GM19193 (cell line): ENCODE data around the gene PSMA2.
A peak's percentile ranks its signal among the peaks of the same experiment; 100 is the strongest.

ENCODE experiments used
- POLR2A ChIP-seq: IDR thresholded peaks from 4 replicates; pipeline ENCODE4 v1.6.1; 2011; ENCODE audit not compliant: insufficient read depth, insufficient read length; ENCODE audit errors: extremely low read depth

PSMA2 gene

DNA sequence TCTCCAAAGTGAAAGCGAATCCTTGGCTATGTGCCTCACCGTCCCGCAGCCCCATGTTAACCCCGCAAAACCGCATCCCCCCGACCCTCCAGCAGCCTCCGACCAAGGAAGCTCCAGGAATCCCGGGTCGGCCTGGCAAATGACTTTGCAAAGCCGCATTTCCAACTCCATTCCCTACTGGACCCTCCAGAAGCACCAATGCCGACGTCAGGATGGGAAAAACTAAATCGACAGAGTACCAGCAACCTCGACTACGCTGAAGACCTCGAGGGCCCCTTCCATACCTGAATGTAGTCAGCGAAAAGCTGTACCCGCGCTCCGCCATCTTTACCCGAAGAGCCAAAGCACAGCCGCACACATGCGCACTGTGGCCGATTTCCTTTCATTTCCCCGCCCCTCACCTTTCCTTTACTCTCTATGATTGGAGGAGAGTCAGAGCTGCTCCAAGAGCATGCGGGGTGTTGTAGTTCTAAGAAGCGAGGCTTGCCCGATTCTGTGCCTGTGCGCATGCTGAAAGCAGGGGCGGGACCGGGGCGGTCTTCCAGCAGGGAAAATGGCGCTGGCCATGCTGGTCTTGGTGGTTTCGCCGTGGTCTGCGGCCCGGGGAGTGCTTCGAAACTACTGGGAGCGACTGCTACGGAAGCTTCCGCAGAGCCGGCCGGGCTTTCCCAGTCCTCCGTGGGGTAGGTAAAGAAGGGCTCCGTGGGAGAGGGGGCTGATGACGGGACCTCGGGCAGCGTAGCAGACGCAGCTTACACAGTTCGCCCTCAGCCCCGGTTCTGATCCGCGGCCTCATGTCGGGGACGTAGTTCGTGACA is at the start of gene PSMA2, which contains the start of gene MRPL32:
Gene PSMA2 (minus strand): TSS at position 341 of the 818 bp plus-strand sequence. CDS start 16 bp downstream, at position 325.
Gene MRPL32 (plus strand): TSS at position 543 of the 818 bp plus-strand sequence. CDS start 11 bp downstream, at position 554.
- TF ChIP-seq POLR2A: peak; percentile 94

DNA sequence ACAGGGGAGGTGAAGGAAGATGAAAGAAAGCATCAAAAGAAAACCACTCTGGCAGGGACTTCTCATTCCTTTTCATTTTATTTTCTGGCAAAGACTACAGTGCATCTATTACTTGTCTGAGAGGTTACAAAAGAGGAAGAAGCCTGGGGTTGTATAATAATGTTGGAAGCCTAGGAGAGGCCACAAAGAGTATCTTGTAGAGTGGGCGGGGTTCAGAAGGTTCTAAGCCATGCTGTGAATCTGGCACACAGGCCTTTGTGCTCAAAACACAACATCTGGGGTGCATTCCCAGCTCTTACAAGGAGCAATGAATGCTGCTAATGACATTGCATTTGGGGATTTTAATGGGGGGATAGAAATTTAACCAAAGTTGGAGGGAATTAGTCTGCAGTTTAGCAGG is 49.6 kb upstream of the PSMA2 start:
- no peak for TF ChIP-seq POLR2A

DNA sequence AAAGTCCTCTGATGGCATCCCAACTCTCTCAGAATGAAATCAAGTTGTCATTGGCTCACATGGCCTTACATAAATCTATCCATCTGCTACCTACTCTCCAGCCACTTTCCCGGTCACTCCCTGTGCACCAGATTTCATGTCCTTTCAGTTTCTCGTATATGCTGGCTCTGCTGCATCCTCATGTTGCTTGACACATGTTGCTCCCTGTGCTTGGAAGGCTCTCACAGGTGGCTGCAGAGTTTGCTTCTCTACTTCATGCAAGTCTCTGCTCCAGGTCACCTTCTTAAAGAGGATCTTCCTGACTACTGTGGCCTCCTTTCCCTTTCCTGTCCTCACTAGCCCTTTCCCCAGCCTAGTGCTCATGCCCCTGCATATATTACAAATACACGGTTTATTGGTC is 48.5 kb upstream of the PSMA2 start:
- TF ChIP-seq POLR2A: no peak

DNA sequence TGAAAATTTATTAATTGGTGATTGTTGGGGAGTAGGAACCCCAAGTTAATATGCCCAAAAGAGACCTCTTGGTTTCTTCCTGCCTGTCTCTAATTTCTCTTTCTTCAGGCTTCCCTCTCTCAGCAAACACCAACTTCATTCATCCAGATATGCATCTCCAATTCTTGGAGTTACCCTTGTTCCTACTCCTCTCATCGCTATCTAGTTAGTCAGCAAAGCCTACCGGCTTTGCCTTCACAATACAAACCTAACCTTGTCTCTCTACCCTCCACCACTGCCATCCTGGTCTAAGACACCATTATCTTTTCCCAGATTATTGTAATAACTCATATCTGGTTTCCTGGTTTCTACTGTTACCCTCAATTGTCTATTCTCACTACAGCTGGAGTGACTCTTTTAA is 48.1 kb upstream of the PSMA2 start:
- TF ChIP-seq POLR2A: no peak

DNA sequence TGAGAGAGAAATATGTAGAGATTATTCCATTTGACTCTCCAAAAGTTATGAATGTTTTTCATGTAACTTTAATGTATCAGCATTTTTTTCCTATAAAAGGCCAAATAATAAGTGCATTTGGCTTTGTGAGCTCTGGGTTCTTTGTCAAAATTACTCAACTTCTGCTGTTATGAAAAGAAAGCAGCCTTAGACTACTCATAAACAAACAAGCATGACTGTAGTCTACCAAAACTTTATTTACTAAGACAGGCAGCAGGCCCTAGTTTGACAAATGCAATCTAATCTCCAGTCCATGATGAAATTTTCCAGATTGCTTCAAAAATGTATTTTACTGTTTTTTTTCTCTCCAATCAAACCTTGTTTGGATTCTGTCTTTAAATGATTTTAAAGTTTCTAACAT is 46.5 kb upstream of the PSMA2 start:
- no peak for TF ChIP-seq POLR2A

DNA sequence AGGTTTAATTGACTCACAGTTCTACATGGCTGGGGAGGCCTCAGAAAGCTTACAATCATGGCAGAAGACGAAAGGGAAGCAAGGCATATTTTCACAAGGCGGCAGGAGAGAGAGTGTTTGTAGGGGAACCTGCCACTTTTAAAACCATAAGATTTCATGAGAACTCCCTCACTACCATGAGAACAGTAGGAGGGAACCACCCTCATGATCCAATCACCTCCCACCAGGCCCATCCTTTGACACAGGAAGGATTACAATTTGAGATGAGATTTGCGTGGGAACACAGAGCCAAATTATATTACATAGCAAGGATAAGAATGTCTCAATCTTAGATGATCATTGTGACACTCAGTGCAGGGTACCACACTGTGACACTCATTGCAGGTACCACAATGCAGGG is 44.4 kb upstream of the PSMA2 start:
- TF ChIP-seq POLR2A: no peak

DNA sequence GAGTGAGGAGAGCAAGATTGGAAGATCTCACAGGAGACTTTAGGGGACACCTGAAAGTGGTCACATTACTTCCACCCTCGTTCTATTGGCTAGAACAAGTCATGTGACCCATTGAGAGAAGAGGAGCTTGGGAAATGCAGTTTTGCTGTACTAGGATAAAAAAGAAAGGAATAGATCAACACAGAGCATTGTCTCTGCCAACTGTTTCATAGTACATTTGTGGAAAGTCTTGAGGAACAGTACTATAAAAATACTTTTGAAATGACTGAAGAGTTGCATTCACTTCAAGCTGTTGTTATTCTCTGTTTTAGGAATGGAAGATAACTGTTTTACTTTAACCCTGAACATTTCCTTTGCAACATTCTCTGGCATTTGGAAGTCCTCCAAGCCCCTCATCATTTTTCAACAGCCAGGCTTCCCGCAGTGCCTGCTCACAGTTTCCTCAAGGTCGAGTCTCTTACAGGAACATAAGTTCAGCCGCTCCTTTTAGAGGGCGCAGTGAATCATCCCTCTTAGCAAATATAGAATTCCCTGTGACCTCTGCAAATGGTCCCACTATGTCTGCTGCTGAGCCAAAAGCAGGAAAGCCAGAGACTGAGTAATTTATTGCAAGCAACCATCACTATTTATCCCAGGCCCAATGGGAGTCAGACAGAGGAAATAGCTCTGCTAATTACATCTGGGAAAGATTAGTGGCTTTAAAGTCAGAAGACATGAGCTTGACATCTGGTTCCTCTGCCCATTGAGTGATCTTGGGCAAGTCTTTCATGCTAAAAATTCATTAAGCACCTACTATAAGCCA is 40.9 kb upstream of the PSMA2 start:
- TF ChIP-seq POLR2A: no peak

DNA sequence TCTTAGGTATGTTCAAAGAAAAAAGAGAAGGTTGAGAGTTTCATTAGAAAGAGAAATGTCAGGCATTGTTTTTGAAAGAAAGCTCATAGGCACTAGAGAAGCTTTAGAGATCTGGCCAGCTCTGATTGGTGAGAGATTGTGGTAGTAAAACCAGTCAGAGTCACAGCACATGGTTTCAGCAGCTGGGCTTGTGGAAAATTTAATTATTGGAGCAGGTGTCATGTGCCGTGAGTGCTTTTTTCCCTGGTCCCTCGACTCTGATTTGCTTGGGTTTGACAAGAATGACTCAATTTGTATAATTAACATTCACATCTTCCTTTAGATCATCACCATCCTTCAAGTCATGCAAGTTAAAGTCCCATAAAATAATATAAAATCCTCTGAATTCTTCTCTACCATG is 35.4 kb upstream of the PSMA2 start:
- TF ChIP-seq POLR2A: no peak

DNA sequence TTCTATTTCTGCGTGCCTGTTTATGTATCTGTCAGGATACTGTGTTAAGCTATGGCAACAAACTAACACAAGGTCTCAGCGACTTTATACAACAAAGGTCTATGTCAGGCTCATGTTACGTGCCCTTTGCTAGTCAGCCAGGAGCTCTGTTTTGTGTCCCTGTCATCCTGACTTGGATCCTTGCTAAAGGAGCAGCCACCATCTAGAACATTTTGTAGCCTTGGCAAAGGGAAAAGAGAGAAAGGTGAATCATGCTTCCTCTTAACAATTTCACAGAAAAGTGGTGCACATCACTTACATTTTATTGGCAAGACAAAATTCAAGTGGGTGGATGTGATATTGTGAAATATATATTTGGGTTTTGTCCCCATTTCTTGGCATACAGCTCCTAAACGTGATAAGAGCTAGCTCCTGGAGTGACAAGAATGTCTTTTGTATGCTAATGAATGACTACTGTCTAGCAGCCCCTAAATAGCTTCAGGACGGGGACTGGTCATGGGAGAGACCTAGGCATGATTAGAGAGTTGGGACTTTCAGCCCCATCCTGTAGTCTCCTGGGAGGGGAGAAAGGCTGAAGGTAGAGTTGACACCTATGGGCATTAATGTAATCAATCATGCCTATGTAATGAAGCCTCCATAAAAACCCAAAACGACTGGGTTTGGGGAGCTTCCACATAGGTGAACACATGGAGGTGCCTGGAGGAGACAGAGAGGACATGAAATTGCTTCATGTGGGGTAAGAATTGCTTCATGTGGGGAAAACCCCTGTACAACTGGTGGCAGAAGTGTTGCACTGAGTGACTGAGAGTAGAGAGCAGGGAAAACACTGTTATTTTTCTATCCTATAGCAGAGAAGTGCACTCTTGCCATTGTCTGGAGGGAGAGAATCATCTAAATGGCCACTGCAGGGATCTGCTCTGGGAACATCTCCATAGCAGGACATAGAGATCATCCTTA is 33.2 kb upstream of the PSMA2 start:
- no peak for TF ChIP-seq POLR2A

DNA sequence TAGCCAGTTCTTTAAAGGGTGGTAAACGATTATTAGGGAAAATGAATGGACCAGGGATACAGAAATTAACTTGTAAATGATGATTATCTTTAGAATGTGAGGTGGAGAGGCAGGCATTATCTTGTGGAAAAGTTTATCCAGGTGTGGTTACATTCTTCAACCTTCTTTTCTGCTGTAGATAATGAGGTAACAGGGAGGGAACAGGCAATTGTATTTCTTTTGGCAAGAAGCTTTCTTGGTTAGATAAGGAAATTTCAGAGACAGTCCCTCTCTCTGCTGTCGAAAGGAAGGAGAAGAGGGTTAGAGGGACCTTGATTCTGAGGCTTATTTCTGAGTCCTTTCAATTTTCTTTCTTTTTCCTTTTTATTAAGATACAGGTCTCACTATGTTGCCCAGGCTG is 32.3 kb upstream of the PSMA2 start:
- no peak for TF ChIP-seq POLR2A

DNA sequence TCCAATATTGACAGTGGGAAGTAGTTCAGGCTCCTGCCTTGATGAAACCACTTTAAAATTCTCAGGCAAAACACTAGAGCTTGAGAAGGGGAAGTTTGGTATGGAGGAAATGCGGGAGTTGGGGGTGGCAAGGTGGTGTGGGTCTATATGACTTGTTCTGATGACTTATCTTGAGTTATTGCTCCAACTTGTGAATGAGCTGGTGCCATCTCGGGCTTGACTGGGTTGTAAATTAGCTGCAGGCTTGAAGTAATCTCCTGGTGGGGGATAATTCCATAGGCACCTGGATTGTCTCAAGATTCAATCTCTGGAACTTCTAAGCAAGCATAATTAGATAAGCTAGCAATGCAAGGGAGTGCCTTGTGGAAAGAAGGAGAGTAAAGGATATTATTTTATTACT is 29.2 kb upstream of the PSMA2 start:
- TF ChIP-seq POLR2A: no peak

DNA sequence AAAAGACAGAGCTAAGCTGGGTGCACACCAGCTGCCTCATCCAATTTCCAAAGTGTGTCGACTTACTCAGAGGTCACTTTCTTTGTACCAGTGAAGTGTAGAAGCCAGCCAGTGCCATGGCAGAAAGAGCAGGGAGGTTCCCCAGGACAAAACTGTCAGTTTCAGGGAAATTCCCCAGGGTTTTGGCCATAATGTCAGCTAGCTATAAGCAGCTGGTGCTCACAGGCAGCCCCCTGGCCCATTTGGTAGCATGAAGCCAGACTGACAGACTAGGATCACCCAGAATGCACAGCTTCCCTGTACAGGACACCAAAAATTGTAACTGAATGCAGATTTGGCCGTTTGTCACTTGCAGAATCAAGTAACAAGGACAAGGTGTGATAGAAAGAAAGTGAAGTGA is 28.8 kb upstream of the PSMA2 start:
- TF ChIP-seq POLR2A: no peak

DNA sequence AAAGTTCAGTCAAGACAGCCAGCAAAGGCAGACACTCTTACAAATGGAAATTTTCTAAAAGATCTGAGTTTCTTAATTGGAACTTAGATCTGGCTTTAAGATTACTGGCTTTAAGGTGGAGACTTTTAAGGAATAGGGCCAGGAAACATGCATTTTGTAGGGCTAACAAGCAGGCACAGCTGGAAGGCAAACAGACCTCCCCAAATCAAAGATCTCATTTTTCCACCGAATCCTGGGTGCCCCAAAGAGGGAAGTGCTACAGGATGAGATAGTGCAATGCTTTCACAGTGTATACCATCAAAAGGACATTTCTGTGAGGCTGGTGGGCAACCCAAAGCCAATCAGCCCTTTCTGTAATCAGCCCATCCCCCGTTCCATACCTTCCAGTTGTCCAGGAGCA is 27.6 kb upstream of the PSMA2 start:
- no peak for TF ChIP-seq POLR2A

DNA sequence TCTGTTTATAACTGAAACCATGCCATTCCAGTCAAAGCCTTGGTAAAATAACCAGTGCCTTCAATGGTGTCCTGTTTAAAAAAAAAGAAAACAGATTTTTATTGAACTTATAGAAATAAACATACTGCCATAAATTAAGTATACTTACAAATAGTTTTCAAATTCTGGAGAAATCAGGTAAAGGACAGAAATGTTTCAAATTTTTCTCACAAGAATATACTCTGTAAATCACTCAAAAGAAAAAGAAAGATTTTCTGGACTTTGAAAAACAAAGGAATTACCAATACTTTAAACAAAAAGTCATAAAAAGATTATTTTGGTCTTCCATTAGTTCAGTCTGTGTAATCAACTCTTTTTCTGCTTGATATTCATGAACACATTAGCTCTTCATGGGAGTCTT is 24.1 kb upstream of the PSMA2 start:
- no peak for TF ChIP-seq POLR2A

DNA sequence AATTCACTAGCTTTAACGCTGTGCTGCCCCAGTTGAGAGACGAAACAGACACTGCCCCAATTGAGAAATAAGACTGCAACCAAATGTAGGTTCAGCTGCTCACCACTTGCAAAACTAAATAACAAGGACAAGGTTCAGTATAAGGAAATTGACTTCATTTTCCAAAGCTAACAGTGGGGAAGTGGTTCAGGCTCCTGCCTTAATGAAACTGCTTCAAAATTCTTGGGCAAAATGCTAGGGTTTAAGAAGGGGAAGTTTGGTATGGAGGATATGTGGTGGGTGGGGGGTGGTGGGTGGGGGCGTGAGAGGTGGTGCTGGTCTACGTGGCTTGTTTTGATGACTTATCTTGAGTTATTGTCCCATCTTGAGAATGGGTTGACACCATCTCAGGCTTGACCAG is 22.0 kb upstream of the PSMA2 start:
- no peak for TF ChIP-seq POLR2A
